Measurements from ENCODE around the gene ATG4C. TPM values are rescaled to one million over a fixed set of nuclear protein-coding genes. Genes with fewer than 3 reads are reported as not detected.

Gene ATG4C
- total and polyA plus RNA-seq, 2 donors (not counting 3 experiments of a cell fraction or from before 2014, with no cell fraction given) = 2.8 to 11.8 TPM

DNA sequence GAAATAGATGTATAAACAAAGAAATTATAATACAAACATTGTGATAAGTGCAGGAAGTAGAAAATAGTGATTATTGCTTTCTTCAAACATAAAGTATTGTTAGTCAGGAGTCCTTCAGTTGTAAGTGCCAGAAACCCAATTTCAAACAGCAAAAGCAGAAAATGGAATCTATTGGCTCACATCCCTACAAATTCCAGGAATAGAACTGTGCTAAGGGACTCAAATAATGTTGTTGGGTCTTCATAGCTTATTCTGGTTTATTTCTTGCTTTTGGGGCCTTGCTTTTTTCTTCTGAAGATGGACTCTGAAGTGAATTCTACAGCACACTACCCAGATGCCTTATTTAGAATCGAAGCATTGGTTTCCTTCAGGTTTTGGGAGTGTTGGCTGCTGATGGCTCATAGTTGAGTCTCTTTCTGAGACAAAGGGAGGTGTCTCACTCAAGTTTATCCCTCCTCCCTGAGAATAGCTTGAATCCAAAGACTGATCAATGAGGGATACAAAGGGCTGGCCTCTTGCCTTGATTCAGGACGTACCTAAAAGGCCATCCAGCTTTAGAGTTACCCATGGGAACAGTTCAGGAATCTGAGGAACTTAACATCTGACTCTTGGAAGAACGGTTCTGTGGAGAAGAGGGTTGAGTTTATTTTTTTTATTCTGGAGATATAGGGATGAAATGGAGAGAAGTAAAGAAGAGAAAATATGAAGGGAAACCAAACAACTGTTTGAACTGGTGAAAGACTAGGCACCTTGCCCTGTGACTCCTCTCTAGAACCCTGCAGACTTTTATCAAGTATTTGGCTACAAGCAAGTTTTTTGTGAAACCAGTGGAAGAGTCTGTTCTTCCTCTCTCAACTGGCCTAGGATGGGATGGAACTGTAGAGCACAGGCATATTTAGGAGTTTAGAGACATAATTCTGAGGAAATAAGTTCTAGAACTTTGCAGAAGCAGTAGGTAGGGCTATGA lies 39.0 kb upstream of the ATG4C start:
- DNase-seq (ENCODE audit: low read depth, low spot score) (no peak), FAIRE-seq (no peak)
- Histone ChIP-seq H3K4me3 (replicated peaks in 1 of 3; ENCODE audit: insufficient read depth in 1 of 3, low read depth in 1 of 3, low read length in 3 of 3) (no peak overlapping the region), H3K79me2 (ENCODE audit: control insufficient read depth, insufficient read depth, low read length) (no peaks in the 10 kb centered on the region), H3K27me3 (ENCODE audit: control insufficient read depth in 2 of 2, insufficient read depth in 2 of 2, low read length in 2 of 2) (peaks cover 0 to under 1% of the 10 kb centered on the region in 2 experiments), H3K27ac (ENCODE audit: insufficient read depth, low read depth, low read length) (no peak overlapping the region), H3K9me3 (replicated peaks; ENCODE audit: control insufficient read depth, insufficient read depth, low read length) (no peaks in the 10 kb centered on the region), H3K9me1 (replicated peaks; ENCODE audit: control insufficient read depth, extremely low read depth, insufficient read depth, low read length) (no peaks in the 10 kb centered on the region), H3K9ac (replicated peaks; ENCODE audit: extremely low read depth, insufficient read depth, low read length) (no peak overlapping the region), H3K4me1 (ENCODE audit: control insufficient read depth, extremely low read depth, insufficient read depth, low read length) (no peaks in the 10 kb centered on the region), H3K36me3 (ENCODE audit: control insufficient read depth in 2 of 2, extremely low read depth in 1 of 2, insufficient read depth in 2 of 2, low read length in 2 of 2) (no peaks in the 10 kb centered on the region), H4K20me1 (replicated peaks; ENCODE audit: control insufficient read depth, extremely low read depth, insufficient read depth, low read length) (no peaks in the 10 kb centered on the region), H3K4me2 (ENCODE audit: insufficient read depth, low read length) (no peak overlapping the region), H2AFZ (ENCODE audit: low read depth, low read length) (no peak overlapping the region)
- BruUV-seq (replicated peaks) = no TSS peak
- ChIA-PET POLR2A (no interaction called here), CTCF (interaction anchor here (1.7 to 5.9 kb wide), 9 partner anchors 7 to 569 kb away, joined by 4 to 195 read pairs (median 7); no protein-coding TSS in a partner anchor)
- dilution Hi-C loops (cut with MboI; ENCODE audit: extremely low pct_ligation_motif_present, low sequenced_read_pairs) = no loop called here
- intact Hi-C loops (cut with micrococcal nuclease) = loop anchor here (5.0 kb wide), 1 partner anchor 308 kb away; the partner anchor contains the start of gene USP1
- no peak for TF ChIP-seq JUN (IDR thresholded peaks at IDR 0.05; ENCODE audit: borderline replicate concordance, insufficient read depth, insufficient read length, low read depth)
- TF ChIP-seq, protein P1, sequence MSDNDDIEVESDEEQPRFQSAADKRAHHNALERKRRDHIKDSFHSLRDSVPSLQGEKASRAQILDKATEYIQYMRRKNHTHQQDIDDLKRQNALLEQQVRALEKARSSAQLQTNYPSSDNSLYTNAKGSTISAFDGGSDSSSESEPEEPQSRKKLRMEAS (IDR thresholded peaks at IDR 0.05; ENCODE audit: insufficient read depth, insufficient read length) = no peak
- no peak for TF ChIP-seq POLR2A (IDR thresholded peaks at IDR 0.05; ENCODE audit: low read depth, low read length)
- no peak for TF ChIP-seq MYC (IDR thresholded peaks at IDR 0.05; ENCODE audit: low read depth, low read length)
- no peak for TF ChIP-seq POLR2AphosphoS5 (IDR thresholded peaks at IDR 0.05; ENCODE audit: insufficient read depth, low read depth, low read length)
- TF ChIP-seq EZH2 (IDR thresholded peaks at IDR 0.05; ENCODE audit: borderline replicate concordance, low read depth, low read length, severe bottlenecking) = no peak
- TF ChIP-seq GATA2 (IDR thresholded peaks at IDR 0.05; ENCODE audit: insufficient read depth, insufficient read length, low read depth, low read length) = no peak
- TF ChIP-seq FOS (IDR thresholded peaks at IDR 0.05; ENCODE audit: borderline replicate concordance, insufficient read depth, low read length) = no peak
- TF ChIP-seq, protein P2, sequence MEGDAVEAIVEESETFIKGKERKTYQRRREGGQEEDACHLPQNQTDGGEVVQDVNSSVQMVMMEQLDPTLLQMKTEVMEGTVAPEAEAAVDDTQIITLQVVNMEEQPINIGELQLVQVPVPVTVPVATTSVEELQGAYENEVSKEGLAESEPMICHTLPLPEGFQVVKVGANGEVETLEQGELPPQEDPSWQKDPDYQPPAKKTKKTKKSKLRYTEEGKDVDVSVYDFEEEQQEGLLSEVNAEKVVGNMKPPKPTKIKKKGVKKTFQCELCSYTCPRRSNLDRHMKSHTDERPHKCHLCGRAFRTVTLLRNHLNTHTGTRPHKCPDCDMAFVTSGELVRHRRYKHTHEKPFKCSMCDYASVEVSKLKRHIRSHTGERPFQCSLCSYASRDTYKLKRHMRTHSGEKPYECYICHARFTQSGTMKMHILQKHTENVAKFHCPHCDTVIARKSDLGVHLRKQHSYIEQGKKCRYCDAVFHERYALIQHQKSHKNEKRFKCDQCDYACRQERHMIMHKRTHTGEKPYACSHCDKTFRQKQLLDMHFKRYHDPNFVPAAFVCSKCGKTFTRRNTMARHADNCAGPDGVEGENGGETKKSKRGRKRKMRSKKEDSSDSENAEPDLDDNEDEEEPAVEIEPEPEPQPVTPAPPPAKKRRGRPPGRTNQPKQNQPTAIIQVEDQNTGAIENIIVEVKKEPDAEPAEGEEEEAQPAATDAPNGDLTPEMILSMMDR (IDR thresholded peaks at IDR 0.05; ENCODE audit: extremely low read depth in 1 of 2, insufficient read depth in 1 of 2, low read depth in 1 of 2, low read length in 2 of 2) = no peak
